PC-3 (cell line): ENCODE data around the gene TRO. TPM values are rescaled to one million over a fixed set of nuclear protein-coding genes. Genes with fewer than 3 reads are reported as not detected.

Source experiments
- ATAC-seq: fragments of 200-7000 bp; cut with Tn5 transposase; 2 replicates; pipeline ENCODE4 v1.9.1; 2020; ENCODE audit warnings: mild to moderate bottlenecking, moderate library complexity
- BruUV-seq: library from RNA; stranded (reverse); fragments of 400-500 nt; replicated peaks from 2 replicates; lab custom pipeline; 2021; lab: Mats Ljungman, UMichigan
- CTCF ChIA-PET: fragments of 300-600 bp; sonication (Branson Sonifier 250); formaldehyde crosslinking; loops from one replicate; lab custom pipeline; 2022; ENCODE audit warnings: antibody characterized with exemption; lab: Charles Lee
- POLR2A ChIA-PET: fragments of 300-600 bp; sonication (Branson Sonifier 250); formaldehyde crosslinking; loops from one replicate; lab custom pipeline; 2022; ENCODE audit warnings: antibody characterized with exemption; ENCODE audit not compliant: unreplicated experiment; lab: Charles Lee
- DNase-seq: peaks from one replicate; pipeline ENCODE4 v3.0.0-alpha.2; 2015
- H2AFZ ChIP-seq: fragments of 300-600 bp; sonication (generic); 2 replicates; pipeline ENCODE4 v1.6.0; 2016; ENCODE audit warnings: antibody characterized with exemption, low read length
- H3F3A ChIP-seq: fragments of 300-600 bp; sonication (generic); one replicate; pipeline ENCODE4 v1.6.0; 2017; ENCODE audit warnings: antibody characterized with exemption, low read length, control low read depth, mild to moderate bottlenecking; ENCODE audit not compliant: unreplicated experiment
- H3K27ac ChIP-seq: fragments of 300-600 bp; sonication (generic); 2 replicates; pipeline ENCODE4 v1.5.1; 2016; ENCODE audit warnings: mild to moderate bottlenecking, low read length
- H3K27me3 ChIP-seq: fragments of 300-600 bp; sonication (generic); 2 replicates; pipeline ENCODE4 v1.6.1; 2016; ENCODE audit warnings: low read length, mixed read lengths
- H3K36me3 ChIP-seq: fragments of 300-600 bp; sonication (generic); 2 replicates; pipeline ENCODE4 v1.6.1; 2016; ENCODE audit warnings: low read depth, mixed run types, low read length, mixed read lengths
- H3K4me1 ChIP-seq: fragments of 300-600 bp; sonication (generic); 2 replicates; pipeline ENCODE4 v1.5.1; 2016; ENCODE audit warnings: low read length; ENCODE audit not compliant: insufficient read depth
- H3K4me2 ChIP-seq: fragments of 300-600 bp; sonication (generic); 2 replicates; pipeline ENCODE4 v1.6.0; 2016; ENCODE audit warnings: low read length
- H3K4me3 ChIP-seq: fragments of 300-600 bp; sonication (generic); 2 replicates; pipeline ENCODE4 v1.5.1; 2016; ENCODE audit warnings: mild to moderate bottlenecking, low read length, mixed read lengths
- H3K79me2 ChIP-seq: fragments of 300-600 bp; sonication (generic); 2 replicates; pipeline ENCODE4 v1.6.1; 2017; ENCODE audit warnings: low read length, mixed read lengths
- H3K9ac ChIP-seq: fragments of 300-600 bp; sonication (generic); 2 replicates; pipeline ENCODE4 v1.6.0; 2016; ENCODE audit warnings: mild to moderate bottlenecking, low read length
- H3K9me2 ChIP-seq: fragments of 300-600 bp; sonication (generic); replicated peaks from 2 replicates; pipeline ENCODE4 v1.6.1; 2016; ENCODE audit warnings: mixed run types, low read length, mixed read lengths
- H3K9me3 ChIP-seq: fragments of 300-600 bp; sonication (generic); 2 replicates; pipeline ENCODE4 v1.6.1; 2016; ENCODE audit warnings: low read length, mixed read lengths
- H4K20me1 ChIP-seq: fragments of 300-600 bp; sonication (generic); 2 replicates; pipeline ENCODE4 v1.6.1; 2016; ENCODE audit warnings: low read length, mixed read lengths
- EZH2 ChIP-seq: fragments of 300-600 bp; sonication (generic); IDR thresholded peaks from one replicate; pipeline ENCODE4 v1.6.1; 2017; ENCODE audit warnings: antibody characterized with exemption, mild to moderate bottlenecking, low read length; ENCODE audit not compliant: unreplicated experiment
- EZH2phosphoT487 ChIP-seq: fragments of 300-600 bp; sonication (generic); IDR thresholded peaks from 2 replicates; pipeline ENCODE4 v1.6.1; 2018; ENCODE audit warnings: mild to moderate bottlenecking, antibody characterized with exemption, low read length, borderline replicate concordance
- intact Hi-C: fragments of 100-400 bp; cut with micrococcal nuclease; formaldehyde crosslinking; loops from 2 replicates; pipeline ENCODE4 v1.9.0; 2023
- total RNA-seq: library from RNA; depleted of rRNA; stranded (reverse); fragments of >200 nt; gene quantifications from 2 replicates; pipeline ENCODE4 v1.2.3, GENCODE V29; 2014
- TF ChIP-seq, protein P1 (sequence below): fragments of 300-600 bp; sonication (generic); conservative IDR thresholded peaks from 2 replicates; pipeline ENCODE4 v1.5.1; 2017; ENCODE audit warnings: antibody characterized with exemption, low read depth, mild to moderate bottlenecking, low read length

TRO gene
- total RNA-seq, 1 experiment from 2014 or later = not detected

GRCh38 chrX:54945224-54945623 lies 24.6 kb downstream of the TRO start:
- no TSS peak for BruUV-seq
- Histone ChIP-seq H3K9me3 (no peaks in the 10 kb centered on the region), H3K9ac (no peak overlapping the region), H3K4me1 (no peaks in the 10 kb centered on the region), H3F3A (no peaks in the 10 kb centered on the region), H3K4me3 (no peak overlapping the region), H2AFZ (no peak overlapping the region), H3K27me3 (no peaks in the 10 kb centered on the region), H3K4me2 (no peak overlapping the region), H3K79me2 (no peaks in the 10 kb centered on the region), H3K27ac (no peak overlapping the region), H4K20me1 (no peaks in the 10 kb centered on the region), H3K36me3 (no peaks in the 10 kb centered on the region), H3K9me2 (no peaks in the 10 kb centered on the region)
- ATAC-seq (no peak), DNase-seq (no peak)
- ChIA-PET POLR2A (no interaction called here), CTCF (no interaction called here)
- TF ChIP-seq EZH2phosphoT487 = no peak
- TF ChIP-seq, protein P1, sequence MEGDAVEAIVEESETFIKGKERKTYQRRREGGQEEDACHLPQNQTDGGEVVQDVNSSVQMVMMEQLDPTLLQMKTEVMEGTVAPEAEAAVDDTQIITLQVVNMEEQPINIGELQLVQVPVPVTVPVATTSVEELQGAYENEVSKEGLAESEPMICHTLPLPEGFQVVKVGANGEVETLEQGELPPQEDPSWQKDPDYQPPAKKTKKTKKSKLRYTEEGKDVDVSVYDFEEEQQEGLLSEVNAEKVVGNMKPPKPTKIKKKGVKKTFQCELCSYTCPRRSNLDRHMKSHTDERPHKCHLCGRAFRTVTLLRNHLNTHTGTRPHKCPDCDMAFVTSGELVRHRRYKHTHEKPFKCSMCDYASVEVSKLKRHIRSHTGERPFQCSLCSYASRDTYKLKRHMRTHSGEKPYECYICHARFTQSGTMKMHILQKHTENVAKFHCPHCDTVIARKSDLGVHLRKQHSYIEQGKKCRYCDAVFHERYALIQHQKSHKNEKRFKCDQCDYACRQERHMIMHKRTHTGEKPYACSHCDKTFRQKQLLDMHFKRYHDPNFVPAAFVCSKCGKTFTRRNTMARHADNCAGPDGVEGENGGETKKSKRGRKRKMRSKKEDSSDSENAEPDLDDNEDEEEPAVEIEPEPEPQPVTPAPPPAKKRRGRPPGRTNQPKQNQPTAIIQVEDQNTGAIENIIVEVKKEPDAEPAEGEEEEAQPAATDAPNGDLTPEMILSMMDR = no peak
- TF ChIP-seq EZH2 = no peak
- intact Hi-C loops = no loop called here

DNA sequence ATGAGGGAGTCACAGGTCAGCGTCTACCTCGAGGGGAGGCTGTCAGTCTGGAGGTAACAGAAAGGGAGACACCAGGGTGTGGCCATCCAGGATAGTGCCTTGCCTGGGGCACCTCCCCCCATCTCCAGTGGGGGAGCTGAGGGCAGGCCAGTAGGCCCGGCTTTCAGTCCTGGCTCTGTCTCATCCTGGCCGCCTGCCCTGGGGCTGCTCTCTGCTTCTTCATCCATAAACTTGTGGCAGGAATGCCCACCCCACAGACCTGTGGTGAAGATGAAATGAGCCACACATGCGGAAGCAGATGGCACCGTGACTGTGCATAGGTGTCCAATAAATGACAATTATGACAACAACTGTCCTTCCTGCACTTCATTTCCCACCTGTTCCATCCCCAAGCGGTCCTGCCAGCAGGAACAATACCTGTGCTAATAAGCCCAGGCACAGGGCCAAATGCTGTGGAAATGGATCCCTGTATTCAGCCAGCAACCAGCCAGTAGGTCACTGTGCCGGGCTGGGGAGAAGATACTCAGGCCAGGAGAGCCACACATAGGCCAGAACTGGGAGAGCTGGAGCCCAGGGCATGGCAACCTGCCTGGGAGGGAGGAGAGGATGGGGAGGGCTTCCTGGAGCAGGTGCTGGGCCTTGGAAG lies 30.2 kb downstream of the TRO start:
- Histone ChIP-seq H3K4me2 (no peak overlapping the region), H3K4me3 (no peak overlapping the region), H4K20me1 (no peaks in the 10 kb centered on the region), H3K9me3 (no peaks in the 10 kb centered on the region), H3F3A (no peaks in the 10 kb centered on the region), H3K27ac (no peak overlapping the region), H3K9me2 (no peaks in the 10 kb centered on the region), H3K79me2 (no peaks in the 10 kb centered on the region), H3K27me3 (no peaks in the 10 kb centered on the region), H3K4me1 (no peaks in the 10 kb centered on the region), H3K36me3 (no peaks in the 10 kb centered on the region), H2AFZ (no peak overlapping the region), H3K9ac (no peak overlapping the region)
- CTCF ChIA-PET = no interaction called here
- no TSS peak for BruUV-seq
- DNase-seq (no peak), ATAC-seq (no peak)
- TF ChIP-seq EZH2phosphoT487 (no peak), EZH2 (no peak)
- TF ChIP-seq, protein P1 = no peak
- POLR2A ChIA-PET = no interaction called here
- intact Hi-C loops = no loop called here

GRCh38 chrX:54961750-54962149 lies 41.1 kb downstream of the TRO start:
- Histone ChIP-seq H4K20me1 (no peaks in the 10 kb centered on the region), H3K27me3 (no peaks in the 10 kb centered on the region), H3K36me3 (no peaks in the 10 kb centered on the region), H3K9ac (no peak overlapping the region), H3K9me3 (no peaks in the 10 kb centered on the region), H2AFZ (no peak overlapping the region), H3K4me2 (no peak overlapping the region), H3K4me3 (no peak overlapping the region), H3K79me2 (no peaks in the 10 kb centered on the region), H3K4me1 (no peaks in the 10 kb centered on the region), H3K27ac (no peak overlapping the region), H3K9me2 (no peaks in the 10 kb centered on the region), H3F3A (no peaks in the 10 kb centered on the region)
- ATAC-seq (no peak), DNase-seq (no peak)
- TF ChIP-seq, protein P1 = no peak
- TF ChIP-seq EZH2 (no peak), EZH2phosphoT487 (no peak)
- intact Hi-C loops = no loop called here
- POLR2A ChIA-PET = no interaction called here
- CTCF ChIA-PET = no interaction called here
- BruUV-seq = no TSS peak
